Osteoblast (primary cell): ENCODE data around the gene KY. TPM values are rescaled to one million over a fixed set of nuclear protein-coding genes. Genes with fewer than 3 reads are reported as not detected.

Experiments used
- DNase-seq: peaks from one replicate; pipeline ENCODE4 v3.0.0; 2011; ENCODE audit warnings: low spot score, mixed read lengths; ENCODE audit not compliant: insufficient read length; ENCODE audit errors: missing footprints
- H2AFZ ChIP-seq: 2 replicates; pipeline ENCODE4 v1.6.0; 2011; ENCODE audit warnings: mild to moderate bottlenecking, low read length
- H3K27ac ChIP-seq: 2 replicates; pipeline ENCODE4 v1.5.1; 2011; ENCODE audit warnings: mild to moderate bottlenecking, low read depth, low read length, moderate library complexity
- H3K27me3 ChIP-seq: 2 replicates; pipeline ENCODE4 v1.6.0; 2012; ENCODE audit warnings: mild to moderate bottlenecking, control low read depth, inconsistent platforms, low read length, moderate library complexity; ENCODE audit not compliant: insufficient read depth
- H3K36me3 ChIP-seq: 2 replicates; pipeline ENCODE4 v1.5.1; 2011; ENCODE audit warnings: mild to moderate bottlenecking, low read length, control low read depth, moderate library complexity; ENCODE audit not compliant: insufficient read depth
- H3K4me1 ChIP-seq: 2 replicates; pipeline ENCODE4 v1.5.1; 2011; ENCODE audit warnings: mild to moderate bottlenecking, low read length, control low read depth, moderate library complexity; ENCODE audit not compliant: insufficient read depth
- H3K4me2 ChIP-seq: 2 replicates; pipeline ENCODE4 v1.6.0; 2011; ENCODE audit warnings: mild to moderate bottlenecking, low read length; ENCODE audit not compliant: insufficient read depth
- H3K4me3 ChIP-seq: fragments of 200-600 bp; sonication (generic); 3 replicates; pipeline ENCODE4 v1.5.1; 2012; ENCODE audit warnings: mild to moderate bottlenecking, low read length, inconsistent platforms; ENCODE audit not compliant: insufficient read depth
- H3K79me2 ChIP-seq: 2 replicates; pipeline ENCODE4 v1.6.0; 2012; ENCODE audit warnings: mild to moderate bottlenecking, low read length, control low read depth, inconsistent platforms; ENCODE audit not compliant: insufficient read depth
- H3K9me3 ChIP-seq: 2 replicates; pipeline ENCODE4 v1.5.1; 2011; ENCODE audit warnings: low read depth, low read length, control low read depth
- H4K20me1 ChIP-seq: 2 replicates; pipeline ENCODE4 v1.6.0; 2012; ENCODE audit warnings: mild to moderate bottlenecking, low read length, control low read depth; ENCODE audit not compliant: insufficient read depth
- CTCF ChIP-seq: IDR thresholded peaks from 2 replicates; pipeline ENCODE4 v1.5.1; 2011; ENCODE audit warnings: mild to moderate bottlenecking, low read depth, low read length, moderate library complexity; ENCODE audit errors: extremely low read depth
- total RNA-seq: library from RNA; depleted of rRNA; stranded (reverse); fragments of >200 nt; gene quantifications from 2 replicates; pipeline ENCODE4 v1.2.3, GENCODE V29; 2012

The KY gene
- total RNA-seq, 1 donor, result 3.6 TPM

- Histone ChIP-seq H3K4me2 (peak overlapping the region; percentile 87), H3K27ac (no peak overlapping the region), H4K20me1 (no peaks in the 10 kb centered on the region), H3K9me3 (no peaks in the 10 kb centered on the region), H3K4me3 (peak overlapping the region; percentile 78), H3K27me3 (no peaks in the 10 kb centered on the region), H2AFZ (no peak overlapping the region), H3K4me1 (peaks cover 28% of the 10 kb centered on the region), H3K36me3 (peaks cover 7% of the 10 kb centered on the region), H3K79me2 (no peaks in the 10 kb centered on the region)
- DNase-seq, result no peak
- TF ChIP-seq CTCF, result no peak
Measured at GRCh38 chr3:134649106-134649705, 1.6 kb downstream of the KY start.

- H2AFZ ChIP-seq, result no peak overlapping the region
- TF ChIP-seq CTCF, result no peak
- no peaks in the 10 kb centered on the region for H4K20me1 ChIP-seq
- H3K79me2 ChIP-seq, result no peaks in the 10 kb centered on the region
- H3K27me3 ChIP-seq, result no peaks in the 10 kb centered on the region
- no peak overlapping the region for H3K4me2 ChIP-seq
- peaks cover 7% of the 10 kb centered on the region for H3K36me3 ChIP-seq
- H3K9me3 ChIP-seq, result no peaks in the 10 kb centered on the region
- H3K4me1 ChIP-seq, result peaks cover 28% of the 10 kb centered on the region
- DNase-seq, result no peak
- H3K4me3 ChIP-seq, result no peak overlapping the region
- H3K27ac ChIP-seq, result no peak overlapping the region
Measured at GRCh38 chr3:134647902-134648760, 2.7 kb downstream of the KY start.

GRCh38 chr3:134646086-134646485 is 4.7 kb downstream of the KY start:
- Histone ChIP-seq H3K9me3 (no peaks in the 10 kb centered on the region), H3K79me2 (no peaks in the 10 kb centered on the region), H4K20me1 (no peaks in the 10 kb centered on the region), H3K4me3 (no peak overlapping the region), H3K36me3 (peaks cover 7% of the 10 kb centered on the region), H3K27ac (no peak overlapping the region), H3K4me1 (peaks cover 10% of the 10 kb centered on the region), H2AFZ (no peak overlapping the region), H3K27me3 (no peaks in the 10 kb centered on the region), H3K4me2 (no peak overlapping the region)
- no peak for DNase-seq
- TF ChIP-seq CTCF, result no peak

GRCh38 chr3:134645515-134645914 is 5.3 kb downstream of the KY start:
- peaks cover 7% of the 10 kb centered on the region for H3K4me1 ChIP-seq
- H3K79me2 ChIP-seq, result no peaks in the 10 kb centered on the region
- H3K36me3 ChIP-seq, result peaks cover 7% of the 10 kb centered on the region
- H4K20me1 ChIP-seq, result no peaks in the 10 kb centered on the region
- TF ChIP-seq CTCF, result no peak
- no peaks in the 10 kb centered on the region for H3K27me3 ChIP-seq
- H2AFZ ChIP-seq, result no peak overlapping the region
- no peaks in the 10 kb centered on the region for H3K9me3 ChIP-seq
- no peak for DNase-seq
- no peak overlapping the region for H3K4me3 ChIP-seq
- H3K4me2 ChIP-seq, result no peak overlapping the region
- no peak overlapping the region for H3K27ac ChIP-seq
